GM21529 (cell line): ENCODE results near the gene USP32.
A peak's percentile ranks its signal among the peaks of the same experiment; 100 is the strongest.
"Not testable (repeated sequence)": the region's sequence is repeated elsewhere in the genome, so short reads cannot be mapped to it uniquely, and the experiment has no call there.

Source experiments
- ATAC-seq: cut with Tn5 transposase; IDR thresholded peaks from one replicate; pipeline ENCODE4 v1.9.1; 2021; ENCODE audit not compliant: unreplicated experiment

Gene USP32, protein sequence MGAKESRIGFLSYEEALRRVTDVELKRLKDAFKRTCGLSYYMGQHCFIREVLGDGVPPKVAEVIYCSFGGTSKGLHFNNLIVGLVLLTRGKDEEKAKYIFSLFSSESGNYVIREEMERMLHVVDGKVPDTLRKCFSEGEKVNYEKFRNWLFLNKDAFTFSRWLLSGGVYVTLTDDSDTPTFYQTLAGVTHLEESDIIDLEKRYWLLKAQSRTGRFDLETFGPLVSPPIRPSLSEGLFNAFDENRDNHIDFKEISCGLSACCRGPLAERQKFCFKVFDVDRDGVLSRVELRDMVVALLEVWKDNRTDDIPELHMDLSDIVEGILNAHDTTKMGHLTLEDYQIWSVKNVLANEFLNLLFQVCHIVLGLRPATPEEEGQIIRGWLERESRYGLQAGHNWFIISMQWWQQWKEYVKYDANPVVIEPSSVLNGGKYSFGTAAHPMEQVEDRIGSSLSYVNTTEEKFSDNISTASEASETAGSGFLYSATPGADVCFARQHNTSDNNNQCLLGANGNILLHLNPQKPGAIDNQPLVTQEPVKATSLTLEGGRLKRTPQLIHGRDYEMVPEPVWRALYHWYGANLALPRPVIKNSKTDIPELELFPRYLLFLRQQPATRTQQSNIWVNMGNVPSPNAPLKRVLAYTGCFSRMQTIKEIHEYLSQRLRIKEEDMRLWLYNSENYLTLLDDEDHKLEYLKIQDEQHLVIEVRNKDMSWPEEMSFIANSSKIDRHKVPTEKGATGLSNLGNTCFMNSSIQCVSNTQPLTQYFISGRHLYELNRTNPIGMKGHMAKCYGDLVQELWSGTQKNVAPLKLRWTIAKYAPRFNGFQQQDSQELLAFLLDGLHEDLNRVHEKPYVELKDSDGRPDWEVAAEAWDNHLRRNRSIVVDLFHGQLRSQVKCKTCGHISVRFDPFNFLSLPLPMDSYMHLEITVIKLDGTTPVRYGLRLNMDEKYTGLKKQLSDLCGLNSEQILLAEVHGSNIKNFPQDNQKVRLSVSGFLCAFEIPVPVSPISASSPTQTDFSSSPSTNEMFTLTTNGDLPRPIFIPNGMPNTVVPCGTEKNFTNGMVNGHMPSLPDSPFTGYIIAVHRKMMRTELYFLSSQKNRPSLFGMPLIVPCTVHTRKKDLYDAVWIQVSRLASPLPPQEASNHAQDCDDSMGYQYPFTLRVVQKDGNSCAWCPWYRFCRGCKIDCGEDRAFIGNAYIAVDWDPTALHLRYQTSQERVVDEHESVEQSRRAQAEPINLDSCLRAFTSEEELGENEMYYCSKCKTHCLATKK (N-terminal part only)

DNA sequence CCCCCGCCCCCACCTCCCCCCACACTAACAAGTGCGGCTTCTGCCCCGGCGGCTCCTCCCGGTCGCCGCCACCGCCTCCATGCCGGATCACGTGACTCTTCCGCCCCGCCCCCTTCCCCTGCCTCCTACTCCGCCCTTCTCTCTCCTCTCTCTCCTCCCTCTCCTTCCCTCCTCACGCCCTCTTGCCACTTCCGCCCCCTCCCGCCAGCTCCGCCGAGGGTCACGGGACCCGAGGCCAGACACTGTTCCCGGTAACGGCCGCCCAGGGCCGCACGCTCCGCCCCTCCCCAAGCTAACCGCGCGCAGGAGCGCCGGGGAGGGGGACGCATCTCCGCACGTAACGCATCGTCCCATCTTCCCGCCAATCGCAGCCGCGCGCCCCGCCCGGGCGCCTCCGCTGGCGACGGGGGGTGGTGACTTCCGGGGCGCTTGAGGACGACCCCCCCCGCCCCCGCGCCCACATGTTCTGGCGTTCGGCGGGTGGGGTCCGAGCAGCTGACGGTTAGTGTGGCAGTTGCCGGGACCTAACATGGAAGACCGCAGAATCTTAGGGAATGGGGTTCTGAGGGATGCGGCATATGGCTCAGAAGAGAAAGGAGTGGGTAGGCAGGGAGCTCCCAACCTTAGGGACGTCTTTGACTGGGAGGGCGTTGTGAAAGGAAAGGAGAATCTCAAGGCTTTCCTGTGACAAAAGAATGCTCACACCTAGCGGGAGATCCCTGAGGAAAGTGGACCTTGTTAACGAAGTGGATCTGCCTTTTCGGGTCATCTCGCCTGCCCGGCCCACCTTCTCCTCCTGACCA, at the start of gene USP32:
Gene USP32, minus strand, starts transcription at position 92 of the 803 bp plus-strand sequence. CDS start 194 bp downstream, outside the sequence.
- ATAC-seq, result peak; percentile 82

DNA sequence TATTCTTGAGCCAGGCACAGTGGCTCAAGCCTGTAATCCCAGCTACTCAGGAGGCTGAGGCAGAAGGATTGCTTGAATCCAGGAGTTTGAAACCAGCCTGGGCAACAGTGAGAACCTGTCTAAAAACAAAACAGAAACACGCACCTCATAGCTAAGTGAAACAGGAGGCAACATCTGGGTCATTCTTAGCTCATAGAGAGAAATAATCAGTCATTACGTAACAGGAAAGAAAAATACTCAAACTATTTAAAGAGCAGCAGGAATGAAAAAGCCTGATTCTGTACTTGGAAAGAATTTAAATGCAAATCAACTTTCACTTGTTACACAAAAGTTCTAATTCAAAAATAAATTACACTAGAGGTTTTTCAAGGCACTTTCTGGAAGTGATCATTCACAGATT, 47.6 kb upstream of the USP32 start:
- ATAC-seq, result peak; percentile 60

DNA sequence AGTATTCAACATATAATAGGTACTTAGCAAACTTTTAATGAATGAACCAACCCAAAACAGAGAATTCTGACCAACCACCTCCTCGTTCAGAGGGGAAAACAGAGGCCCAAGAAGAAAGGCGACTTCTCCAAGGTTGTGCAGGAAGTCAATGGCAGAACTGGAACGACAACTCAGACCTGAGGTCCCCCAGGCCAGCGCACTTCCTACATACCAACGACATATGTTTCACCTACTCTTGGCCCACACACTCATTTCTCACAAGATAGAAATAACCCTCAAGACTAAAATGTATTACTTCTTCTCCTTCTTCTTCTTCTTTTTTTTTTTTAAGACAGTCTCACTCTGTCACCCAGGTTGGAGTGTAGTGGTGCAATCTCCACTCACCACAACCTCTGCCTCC, 44.7 kb upstream of the USP32 start:
- no peak for ATAC-seq

DNA sequence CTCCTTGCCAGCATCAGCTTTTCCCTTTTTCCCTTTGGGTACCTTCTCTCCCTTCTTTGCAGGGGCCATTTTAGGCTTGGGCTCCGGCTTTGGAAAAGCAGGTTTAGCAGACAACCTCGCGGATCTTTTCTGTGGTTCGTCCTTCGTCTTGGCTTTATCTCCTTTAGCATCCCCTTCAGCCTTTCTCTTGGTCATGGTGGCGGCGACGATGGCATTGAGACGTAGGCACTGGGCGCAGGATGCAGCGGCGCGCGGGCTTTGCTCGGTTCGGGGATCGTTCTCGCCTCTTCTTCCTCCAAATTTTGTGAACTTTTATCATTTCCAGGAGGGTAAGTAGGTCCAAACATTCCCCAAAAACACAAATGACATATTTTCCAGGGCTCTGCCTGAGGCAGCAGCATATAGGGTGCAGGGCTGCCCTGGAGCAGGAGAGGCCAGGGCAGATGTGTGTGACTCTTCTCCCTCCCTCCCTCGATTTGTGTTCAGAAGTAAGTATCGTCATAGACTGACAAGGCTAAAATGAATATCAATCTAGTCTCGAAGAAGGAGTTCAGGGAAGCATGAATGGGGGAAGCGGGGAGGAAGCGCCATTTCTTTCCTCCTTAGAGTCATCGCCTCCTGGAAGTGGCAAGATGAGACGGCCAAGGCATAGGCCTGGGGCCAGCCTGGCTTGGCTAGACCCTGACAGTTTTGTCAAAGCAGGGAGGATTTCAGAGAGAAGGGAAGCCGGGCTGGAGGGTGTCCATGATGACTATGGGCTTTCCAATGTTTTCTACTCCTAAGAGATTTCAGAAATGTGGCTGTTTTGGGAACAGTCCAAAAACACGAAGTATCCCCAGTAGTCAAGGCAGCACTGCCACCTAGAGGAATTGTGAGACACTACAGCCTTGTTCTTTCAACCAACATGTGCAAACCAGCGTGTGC, 43.6 kb upstream of the USP32 start:
- no peak for ATAC-seq

DNA sequence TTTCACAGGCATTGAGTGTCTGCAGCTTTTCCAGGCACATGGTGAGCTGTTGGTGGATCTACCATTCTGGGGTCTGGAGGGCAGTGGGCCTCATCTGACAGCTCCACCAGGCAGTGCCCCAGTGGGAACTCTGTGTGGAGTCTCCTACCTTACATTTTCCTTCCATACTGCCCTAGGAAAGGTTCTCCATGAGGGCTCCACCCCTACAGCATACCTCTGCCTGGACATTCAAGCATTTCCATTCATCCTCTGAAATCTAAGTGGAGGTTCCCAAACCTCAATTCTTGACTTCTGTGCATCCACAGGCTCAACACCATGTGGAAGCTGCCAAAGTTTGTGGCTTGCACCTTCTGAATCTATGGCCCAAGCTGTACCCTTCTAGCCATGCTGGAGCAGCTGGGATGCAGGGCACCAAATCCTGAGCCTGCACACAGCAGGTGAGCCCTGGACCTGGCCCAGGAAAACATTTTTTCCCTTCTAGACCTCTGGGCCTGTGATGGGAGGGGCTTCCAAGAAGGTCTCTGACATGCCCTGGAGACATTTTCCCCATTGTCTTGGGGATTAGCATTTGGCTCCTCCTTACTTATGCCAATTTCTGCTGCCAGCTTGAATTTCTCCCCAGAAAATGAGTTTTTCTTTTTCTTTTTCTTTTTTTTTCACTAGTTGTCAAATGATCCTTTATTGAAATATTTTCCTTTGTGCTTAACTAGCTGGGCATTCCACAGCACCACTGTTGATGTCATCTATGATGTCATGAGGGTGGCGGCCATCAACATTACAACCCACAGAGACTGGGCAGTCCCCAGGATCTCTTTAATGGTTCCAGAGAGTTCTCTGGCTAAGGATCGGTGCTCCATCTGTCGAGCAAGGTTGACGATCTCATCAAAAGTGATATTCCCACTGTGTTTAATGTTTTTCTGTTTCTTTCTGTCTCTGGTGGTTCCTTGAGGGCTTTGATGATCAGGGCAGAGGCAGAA, 41.4 kb upstream of the USP32 start:
- ATAC-seq, result not testable (repeated sequence)

DNA sequence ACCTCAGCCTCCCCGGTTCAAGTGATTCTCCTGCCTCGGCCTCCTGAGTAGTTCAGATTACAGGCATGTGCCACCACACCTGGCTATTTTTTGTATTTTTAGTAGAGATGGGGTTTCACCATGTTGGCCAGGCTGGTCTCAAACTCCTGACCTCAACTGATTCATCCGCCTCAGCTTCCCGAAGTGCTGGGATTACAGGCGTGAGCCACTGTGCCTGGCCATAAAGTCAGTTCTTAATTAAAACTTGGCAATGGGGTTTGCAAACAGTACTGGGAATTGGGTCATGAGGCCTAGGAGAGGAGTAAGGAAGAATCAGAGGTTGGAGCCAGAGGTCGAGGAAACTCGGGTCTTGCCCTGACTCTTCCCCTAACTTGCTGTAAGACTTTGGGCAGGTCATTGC, 38.6 kb upstream of the USP32 start:
- not testable (repeated sequence) for ATAC-seq

DNA sequence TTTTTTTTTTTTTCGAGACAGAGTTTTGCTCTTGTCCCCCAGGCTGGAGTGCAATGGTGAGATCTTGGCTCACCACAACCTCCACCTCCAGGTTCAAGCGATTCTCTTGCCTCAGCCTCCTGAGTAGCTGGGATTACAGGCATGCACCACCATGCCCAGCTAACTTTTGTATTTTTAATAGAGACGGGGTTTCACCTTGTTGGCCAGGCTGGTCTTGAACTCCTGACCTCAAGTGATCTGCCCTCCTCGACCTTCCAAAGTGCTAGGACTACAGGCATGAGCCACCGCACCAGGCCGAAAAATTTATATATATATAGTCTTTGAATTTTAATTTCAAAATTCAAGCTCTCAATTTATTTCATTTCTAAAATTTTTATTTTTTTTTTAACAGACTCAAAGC, 36.6 kb upstream of the USP32 start:
- not testable (repeated sequence) for ATAC-seq

DNA sequence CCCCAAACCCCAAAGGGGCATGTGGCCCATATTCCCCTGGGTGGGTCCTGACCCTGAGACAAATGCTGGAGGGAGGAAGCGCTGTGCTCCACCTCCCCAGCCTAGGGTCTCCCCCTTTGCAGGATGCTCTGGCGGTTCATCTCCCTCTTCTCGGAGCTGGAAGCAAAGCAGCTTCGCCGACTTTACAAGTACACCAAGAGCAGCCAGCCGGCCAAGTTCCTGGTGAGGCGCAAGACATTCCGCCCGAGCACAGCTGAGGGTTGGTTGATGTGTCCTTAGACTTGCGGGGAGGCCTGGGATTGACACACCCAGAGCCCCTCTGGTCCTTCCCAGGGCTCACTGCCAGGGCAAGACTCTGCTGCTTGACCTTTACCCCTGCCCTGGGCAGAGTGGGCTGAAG, 34.7 kb upstream of the USP32 start:
- ATAC-seq, result no peak

DNA sequence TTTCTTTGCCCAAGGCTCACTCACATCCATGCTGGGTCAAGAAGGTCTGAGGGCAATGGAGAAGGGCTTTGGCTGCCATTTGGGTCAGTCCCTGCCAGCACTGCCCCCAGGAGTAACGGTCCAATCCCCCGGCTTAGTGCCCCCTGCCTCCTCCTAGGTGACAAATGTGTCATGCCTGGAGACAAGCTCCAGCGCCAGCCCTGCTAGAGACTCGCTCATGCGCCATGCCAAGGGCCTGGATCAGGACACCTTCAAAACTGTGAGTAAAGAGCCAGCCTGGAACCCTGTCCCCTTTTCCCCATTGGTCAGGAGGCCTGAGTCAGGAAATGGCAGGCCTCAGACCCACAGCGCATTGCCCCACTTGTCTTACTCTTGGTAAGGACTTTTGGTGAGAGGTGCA, 33.7 kb upstream of the USP32 start:
- ATAC-seq, result no peak

DNA sequence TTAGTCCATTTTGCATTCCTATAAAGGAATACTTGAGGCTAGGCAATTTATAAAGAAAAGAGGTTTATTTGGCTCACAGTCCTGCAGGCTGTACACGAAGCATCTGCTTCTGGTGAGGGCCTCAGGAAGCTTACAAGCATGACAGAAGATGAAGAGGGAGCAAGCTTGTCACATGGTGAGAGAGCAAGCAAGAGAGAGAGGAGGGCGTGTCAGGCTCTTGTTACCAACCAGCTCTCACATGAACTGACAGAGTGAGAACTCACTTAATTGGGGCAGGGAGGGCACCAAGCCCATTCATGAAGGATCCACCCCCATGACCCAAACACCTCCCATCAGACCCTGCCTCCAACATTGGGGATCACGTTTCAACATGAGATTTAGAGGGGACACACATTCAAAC, 31.9 kb upstream of the USP32 start:
- ATAC-seq, result no peak

DNA sequence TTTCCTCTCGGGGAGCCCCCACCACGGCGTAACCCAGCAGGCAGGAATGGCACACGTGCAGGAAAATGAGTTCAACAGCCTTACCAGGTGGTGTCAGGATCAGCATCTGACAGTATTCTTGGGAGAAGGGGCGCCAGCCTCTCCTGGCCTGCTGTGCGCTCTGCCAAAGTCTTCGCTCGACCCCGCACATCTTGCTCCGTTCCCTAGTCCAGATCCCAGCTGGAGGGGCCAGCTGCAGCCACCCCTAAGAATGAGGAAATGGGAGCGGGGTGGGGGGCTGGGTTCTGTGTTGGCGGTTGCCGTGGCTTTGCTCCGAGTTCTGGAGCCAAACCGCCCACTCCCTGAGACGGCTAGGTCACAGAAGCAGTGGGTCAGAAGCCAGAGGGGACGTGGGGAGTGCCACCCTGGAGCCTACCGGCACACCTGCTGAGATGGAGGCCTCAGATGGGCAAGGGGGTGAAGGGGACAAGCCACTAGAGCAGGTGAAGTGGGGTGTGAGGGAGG, 30.3 kb upstream of the USP32 start, which contains the start of gene CHCT1:
Gene CHCT1, plus strand, starts transcription at position 328 of the 504 bp plus-strand sequence. Its CDS starts 104 bp downstream, at position 432.
- no peak for ATAC-seq

DNA sequence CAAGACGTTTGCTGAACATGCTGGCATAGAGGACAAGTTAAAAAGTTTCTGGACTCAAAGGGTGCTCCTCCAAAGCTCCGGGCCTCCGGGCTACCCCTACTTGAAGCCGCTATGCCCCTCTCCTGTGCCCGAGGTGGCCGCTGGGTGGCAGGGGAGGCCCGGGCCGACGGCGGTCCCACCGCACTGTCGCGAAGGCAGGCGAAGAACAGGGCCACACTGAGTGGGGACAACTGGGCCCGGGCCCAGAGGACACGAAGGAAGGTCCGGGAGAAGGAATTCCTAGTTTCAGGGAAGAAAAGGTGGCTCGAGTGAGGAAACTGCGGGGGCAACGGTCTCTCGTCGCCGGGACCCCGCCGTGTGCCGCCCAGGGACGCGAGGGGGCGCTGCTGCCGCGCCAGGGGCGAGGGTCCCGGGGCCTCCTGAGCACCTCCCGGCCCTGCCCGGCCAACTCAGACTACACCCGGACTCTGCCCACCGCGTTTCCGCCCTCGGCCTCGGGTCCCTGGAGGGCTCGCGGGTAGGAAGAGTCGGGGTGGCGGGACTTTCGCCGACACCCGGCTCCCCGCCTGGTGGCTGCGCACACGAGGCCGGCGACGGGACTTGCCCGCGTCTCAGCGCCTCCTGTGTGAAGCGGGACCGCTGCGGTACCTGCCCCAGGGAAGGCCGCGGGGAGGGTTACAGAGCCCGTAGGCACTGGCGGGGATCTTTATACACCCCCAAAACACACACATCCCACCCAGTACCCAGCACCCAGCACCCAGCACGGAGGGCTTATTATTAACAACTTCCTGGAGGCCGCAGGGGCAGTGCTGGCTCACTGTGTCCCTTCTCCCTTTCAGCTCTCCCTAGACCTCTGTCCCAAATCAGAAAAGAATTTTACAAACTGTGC, 29.6 kb upstream of the USP32 start:
- ATAC-seq, result peak; percentile 90

DNA sequence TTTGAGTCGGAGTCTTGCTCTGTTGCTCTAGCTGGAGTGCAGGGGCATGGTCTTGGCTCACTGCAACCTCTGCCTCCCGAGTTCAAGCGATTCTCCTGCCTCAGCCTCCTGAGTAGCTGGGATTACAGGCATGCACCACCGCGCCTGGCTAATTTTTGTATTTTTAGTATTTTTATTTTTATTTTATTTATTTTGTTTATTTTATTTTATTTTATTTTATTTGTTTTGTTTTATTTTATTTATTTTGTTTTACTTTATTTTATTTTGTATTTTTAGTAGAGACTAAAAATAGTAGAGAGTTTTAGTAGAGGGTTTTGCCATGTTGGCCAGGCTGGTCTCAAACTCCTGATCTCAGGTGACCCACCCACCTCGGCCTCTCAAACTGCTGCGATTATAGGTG, 27.9 kb upstream of the USP32 start:
- ATAC-seq, result not testable (repeated sequence)

DNA sequence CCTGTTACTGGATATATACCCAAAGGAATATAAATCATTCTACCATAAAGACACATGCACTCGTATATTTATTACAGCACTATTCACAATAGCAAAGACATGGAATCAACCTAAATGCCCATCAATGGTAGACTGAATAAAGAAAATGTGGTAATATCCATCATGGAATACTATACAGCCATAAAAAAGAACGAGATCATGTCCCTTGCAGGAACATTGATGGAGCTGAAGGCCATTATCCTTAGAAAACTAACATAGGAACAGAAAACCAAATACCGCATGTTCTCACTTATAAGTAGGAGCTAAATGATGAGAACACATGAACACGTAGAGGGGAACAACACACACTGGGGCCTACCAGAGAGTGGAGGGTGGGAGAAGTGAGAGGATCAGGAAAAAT, 27.1 kb upstream of the USP32 start:
- ATAC-seq, result not testable (repeated sequence)

DNA sequence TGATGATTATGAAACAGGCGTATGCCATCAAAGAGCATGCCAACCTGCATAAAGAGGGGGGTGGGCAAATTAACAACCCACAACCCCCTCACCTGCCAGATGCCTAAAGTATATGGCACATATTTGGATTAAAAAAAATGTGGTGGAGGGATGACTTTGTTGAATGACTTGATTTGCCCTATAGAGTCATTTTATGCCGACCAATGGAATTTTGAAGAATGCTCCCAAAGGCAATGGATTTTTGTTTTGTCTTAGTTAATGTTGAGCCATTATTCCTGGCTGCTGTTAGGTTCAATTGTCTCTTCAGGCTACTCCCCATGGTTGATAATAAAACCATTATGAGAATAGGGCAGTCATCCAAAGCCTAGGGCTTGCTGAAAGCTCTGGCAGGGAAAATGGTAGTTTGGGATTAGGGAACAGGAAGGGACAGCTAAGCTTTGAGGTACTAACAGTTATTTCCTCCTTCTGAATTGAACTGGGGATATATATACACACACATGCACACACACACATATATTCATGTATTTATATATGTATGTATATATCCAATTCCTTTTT, 24.5 kb upstream of the USP32 start:
- no peak for ATAC-seq

DNA sequence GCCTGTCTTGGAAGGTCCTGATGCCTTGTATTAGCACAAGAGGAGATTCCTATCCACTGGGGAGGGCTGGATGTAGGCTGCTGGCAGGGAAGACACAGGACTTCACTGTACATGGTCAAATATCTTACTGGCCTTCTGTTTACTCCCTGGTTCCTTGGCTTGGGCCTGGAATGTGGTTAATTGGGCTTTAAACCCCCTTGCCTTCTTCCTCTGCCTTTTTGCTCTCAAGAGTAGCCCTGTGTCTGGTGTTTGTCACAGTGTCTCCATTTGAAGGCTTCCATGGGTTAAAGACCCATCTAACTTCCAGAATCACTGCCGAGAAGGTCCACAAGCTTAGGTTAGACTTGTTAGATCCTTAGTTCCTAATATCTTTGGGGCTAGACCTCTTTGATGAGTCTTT, 23.2 kb upstream of the USP32 start:
- no peak for ATAC-seq
